CMK (cell line): ENCODE measurements around the gene CTDNEP1.

Source experiments
- DNase-seq: peaks from one replicate; pipeline ENCODE4 v3.0.0-alpha.2; 2010; ENCODE audit warnings: low read depth

Gene CTDNEP1

DNA sequence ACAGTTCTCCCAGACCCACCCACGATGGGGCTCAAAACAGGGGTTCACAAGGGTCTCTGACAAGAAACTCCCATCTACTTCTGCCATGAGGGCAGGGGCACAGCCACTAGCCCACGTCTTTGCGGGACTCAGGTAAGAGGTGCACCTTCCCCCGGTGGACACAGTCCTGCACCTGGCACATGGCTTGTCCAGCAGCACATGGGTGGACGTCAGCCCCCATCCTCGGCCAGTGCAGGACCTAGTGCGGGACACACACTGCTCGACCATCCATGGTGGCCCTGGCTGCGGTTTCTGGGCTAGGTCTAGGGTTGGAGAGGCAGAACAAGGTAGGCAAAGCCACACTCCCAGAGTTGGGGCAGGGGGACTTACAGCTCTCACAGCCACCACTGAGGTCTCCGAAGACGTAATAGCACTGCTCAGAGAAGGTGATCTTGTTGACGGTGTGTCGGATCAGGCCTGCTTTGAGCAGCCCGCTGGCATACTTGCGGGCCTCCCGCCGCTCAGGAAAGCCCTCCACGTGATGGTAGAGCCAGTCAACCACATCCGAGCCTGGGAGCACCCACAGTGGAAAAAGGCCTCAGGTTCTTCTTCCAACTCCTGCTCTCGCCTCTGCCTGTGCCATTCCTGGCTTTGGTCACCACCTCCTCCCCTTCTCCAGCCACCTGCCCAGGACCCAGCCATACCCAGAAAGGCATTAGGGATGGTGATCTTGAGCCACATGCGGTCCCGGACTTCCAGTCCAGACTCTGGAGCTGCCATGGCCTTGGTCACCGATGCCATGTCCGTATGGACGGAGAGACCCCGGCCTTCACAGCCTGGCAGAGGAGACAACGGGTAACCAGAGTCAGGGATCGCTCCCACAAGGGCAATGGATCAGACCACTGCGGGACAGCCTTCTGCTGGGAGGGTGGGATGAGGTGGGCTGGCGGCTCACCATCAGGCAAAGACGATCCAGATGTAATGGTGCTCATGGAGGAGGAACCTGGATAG lies 24.5 kb downstream of the CTDNEP1 start:
- DNase-seq: no peak

DNA sequence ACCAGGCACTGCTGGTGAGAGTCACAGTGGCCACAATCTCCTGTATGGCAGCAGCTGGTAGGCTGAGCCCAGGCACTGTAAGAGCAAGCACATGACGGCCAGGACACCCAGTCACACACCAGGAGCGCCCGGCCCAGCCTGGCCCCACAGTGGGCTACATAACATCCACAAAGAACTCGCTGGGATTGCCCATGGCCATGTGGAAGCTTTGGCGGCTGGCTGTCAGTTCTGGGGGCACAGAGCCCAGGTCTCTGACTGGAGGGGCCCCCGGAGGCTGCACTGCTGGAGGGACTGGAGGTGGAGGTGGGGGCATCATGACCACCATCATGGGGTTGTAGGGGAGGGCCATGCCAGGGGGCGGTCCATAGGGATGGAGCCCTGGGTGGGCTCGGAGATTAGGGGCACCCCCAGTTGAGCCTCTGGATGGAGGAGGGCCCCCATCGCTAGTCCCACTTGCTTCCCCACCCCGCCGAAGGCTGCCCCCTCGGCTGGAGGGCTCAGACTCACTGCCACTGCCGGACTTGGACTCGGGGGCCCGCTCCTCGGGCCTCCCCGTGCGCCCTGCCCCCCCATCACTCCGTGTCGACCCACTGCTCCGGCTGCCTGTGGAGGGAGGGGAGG lies 25.7 kb downstream of the CTDNEP1 start:
- no peak for DNase-seq

- DNase-seq: no peak
These were observed 26.8 kb downstream of the CTDNEP1 start for GRCh38 chr17:7224661-7225111.

- DNase-seq: no peak
These were observed 27.4 kb downstream of the CTDNEP1 start for GRCh38 chr17:7224110-7224509.

- DNase-seq: no peak
These were observed 28.2 kb downstream of the CTDNEP1 start for GRCh38 chr17:7223375-7223774.

- no peak for DNase-seq
These were observed 28.6 kb downstream of the CTDNEP1 start for GRCh38 chr17:7222972-7223292.

- DNase-seq: no peak
These were observed 29.2 kb downstream of the CTDNEP1 start for GRCh38 chr17:7222093-7222971.

- DNase-seq: no peak
These were observed 30.0 kb downstream of the CTDNEP1 start for GRCh38 chr17:7221278-7222092.

DNA sequence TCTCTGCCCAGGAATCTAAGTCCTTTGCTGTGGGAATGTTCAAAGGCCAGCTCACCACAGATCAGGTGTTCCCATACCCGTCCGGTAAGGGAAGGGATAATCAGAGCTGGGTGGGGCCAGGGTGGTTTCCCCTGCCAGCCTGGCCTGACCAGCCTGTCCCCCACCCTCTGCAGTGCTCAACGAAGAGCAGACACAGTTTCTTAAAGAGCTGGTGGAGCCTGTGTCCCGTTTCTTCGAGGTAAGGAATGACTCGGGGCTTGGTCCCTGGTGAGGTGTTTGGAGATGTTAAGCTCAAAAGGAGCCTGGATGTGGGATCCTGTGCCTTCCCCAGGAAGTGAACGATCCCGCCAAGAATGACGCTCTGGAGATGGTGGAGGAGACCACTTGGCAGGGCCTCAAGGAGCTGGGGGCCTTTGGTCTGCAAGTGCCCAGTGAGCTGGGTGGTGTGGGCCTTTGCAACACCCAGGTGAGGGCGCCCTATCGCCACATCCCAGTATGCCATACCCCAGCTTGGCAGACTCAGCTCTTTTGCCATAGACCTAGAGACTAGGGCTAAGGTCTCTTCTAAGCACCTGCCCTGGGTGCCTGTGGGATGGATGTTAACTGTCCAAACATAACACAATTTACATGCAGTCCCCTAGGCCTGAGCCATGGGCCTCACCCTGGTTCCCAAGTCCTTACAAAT lies 30.8 kb downstream of the CTDNEP1 start:
- no peak for DNase-seq

DNA sequence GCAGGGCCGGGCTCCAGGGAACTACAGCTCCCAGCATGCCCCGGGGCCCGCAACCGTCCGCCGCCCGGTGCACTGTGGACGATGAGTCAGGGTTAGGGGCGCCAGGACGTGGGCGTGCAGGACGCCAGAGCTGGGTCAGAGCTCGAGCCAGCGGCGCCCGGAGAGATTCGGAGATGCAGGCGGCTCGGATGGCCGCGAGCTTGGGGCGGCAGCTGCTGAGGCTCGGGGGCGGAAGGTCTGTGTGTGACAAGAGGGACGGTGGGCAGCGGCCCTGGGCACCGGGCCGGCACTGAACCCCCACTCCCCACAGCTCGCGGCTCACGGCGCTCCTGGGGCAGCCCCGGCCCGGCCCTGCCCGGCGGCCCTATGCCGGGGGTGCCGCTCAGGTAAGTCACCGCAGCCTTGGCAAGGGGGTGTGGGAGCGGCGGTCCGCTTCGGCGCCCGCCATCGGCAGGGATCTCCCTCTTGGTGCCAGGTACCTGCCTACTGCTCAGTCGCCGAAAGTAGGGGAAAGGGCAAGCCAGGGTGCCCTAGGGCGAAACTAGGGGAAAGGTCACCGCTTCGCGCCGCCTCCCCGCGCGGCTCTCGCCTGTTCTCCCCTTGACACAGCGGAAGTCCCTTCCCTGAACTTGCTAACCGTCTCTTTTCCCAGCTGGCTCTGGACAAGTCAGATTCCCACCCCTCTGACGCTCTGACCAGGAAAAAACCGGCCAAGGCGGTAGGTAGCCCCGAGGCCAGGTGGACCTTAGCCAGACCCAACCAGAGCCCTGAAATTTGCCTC lies 31.5 kb downstream of the CTDNEP1 start, which contains the start of the genes ACADVL and DLG4:
TSS of gene ACADVL (plus strand) at position 127 of the 781 bp plus-strand sequence. CDS start at position 174, 47 bp downstream.
TSS of gene DLG4 (minus strand) at position 25 of the 781 bp plus-strand sequence.
- no peak for DNase-seq

- no peak for DNase-seq
These were observed 32.2 kb downstream of the CTDNEP1 start for GRCh38 chr17:7219229-7219811.

- no peak for DNase-seq
These were observed 32.8 kb downstream of the CTDNEP1 start for GRCh38 chr17:7218758-7219157.

DNA sequence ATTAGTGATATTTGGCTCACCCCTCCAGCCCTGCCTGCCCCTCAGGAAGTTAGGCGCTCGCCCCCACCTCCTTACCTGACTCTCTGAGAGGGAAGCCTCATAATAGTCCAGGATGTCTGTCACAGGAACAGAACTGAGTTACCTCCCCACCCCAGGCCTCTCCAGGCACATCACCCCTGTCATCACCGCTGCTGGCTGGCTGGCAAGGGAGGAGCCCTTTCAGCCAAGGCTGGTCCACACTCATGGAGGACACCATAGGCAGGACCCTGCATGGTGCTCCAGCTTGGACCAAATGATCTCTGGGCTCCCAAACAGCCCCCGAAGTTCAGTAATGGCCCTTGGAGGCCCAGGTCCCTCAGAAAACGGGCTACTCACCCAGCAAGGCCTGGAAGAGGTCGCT lies 33.4 kb downstream of the CTDNEP1 start:
- DNase-seq: no peak

DNA sequence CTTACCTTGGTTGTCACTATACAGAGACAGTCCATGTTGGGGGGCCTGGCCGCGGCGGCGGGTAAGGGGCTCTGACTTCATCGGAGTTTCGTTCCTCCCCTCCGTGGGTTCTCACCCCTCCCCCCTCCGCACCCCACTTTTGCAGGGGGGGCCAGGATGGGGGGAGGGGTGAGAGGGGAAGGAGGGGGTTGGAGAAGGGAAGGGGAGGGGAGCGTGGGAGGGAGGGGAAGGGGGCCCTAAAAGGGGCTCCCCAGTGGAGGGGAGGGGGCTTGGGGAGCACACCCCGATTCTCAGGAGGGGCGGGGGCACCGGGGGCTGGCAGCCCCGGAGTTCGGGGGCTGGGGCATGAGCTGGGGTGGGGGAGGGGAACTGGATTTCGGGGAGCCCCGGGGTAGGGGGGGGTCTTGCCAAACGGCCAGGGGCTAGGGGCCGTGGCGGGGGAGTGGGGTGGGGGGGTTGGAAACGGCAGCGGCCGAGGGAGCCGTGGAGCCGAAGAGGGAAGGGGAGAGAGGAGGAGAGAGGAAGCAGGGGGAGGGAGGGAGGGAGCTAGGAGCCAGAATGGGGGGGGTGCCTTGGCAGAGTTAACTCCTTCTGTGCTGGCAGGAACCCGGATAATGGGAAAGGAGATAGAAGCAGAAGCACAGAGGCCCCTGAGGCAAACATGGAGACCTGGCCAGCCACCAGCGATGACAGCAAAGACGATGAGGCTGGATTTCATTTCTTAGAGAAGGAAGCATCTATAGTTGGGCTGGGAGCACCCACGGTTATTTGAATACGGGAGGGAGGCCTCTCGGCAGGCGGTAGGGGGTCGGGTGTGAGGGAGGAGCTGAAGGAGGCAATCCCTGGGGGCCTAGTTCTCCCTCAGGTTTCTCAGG lies 34.2 kb downstream of the CTDNEP1 start:
- DNase-seq: no peak

GRCh38 chr17:7216242-7217112 lies 35.1 kb downstream of the CTDNEP1 start:
- DNase-seq: no peak

DNA sequence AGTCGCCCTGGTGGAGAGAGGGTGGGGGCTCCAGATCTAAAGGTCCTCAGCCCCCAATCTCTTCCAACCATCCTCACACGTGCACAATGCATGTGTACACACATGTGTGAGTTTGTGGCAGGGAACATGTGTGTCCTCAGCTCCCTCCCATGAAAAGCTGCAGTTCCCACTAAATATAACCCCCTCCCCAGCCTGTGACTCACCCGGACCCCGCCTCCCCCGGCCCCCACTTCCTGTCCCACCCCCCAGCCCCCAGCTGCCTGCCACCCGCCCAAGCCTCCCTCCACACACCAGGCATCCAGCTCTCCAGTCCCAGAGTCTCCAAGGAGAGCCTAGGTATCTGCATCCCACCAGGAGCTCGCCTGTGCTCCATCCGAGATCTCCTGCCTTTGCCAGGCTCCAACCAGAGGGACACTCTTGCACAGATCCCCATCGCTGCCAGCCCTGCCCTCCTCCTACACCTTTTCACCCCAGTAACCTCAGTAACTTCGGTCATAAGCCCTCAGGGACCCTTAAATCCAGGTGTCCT lies 35.8 kb downstream of the CTDNEP1 start:
- DNase-seq: no peak

DNA sequence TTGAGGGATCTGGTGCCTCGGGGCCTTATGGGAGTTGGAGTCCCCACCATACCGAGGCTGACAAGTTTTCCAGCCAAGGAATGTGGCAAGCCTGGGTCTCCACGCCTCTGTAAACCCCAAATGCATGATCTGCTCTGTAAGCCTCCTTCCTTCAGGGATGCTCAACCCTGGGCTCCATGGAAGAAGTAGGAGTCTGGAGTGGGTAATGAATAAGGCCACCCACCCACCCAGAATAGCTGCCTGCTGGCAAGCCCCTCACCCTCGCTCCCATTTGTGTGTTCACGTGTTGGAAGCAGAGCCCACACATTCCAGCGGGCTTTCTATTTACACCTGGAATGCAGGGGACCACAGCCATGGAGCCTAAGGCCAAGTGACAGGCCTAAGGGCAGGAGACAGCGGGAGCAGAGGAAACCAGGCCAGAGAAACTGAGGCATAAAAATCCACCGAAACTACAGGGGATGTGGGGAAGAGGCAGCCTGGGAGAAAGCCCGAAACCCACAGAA lies 36.3 kb downstream of the CTDNEP1 start:
- no peak for DNase-seq
